A673 (cell line): ENCODE measurements around the gene FSCN2. TPM values are rescaled to one million over a fixed set of nuclear protein-coding genes. Genes with fewer than 3 reads are reported as not detected.

Experiments used
- BruUV-seq: library from RNA; stranded (reverse); fragments of 400-500 nt; replicated peaks from 2 replicates; lab custom pipeline; 2021; lab: Mats Ljungman, UMichigan
- CTCF ChIA-PET: fragments of 300-600 bp; sonication (Branson Sonifier 250); formaldehyde crosslinking; loops from one replicate; lab custom pipeline; 2022; ENCODE audit warnings: antibody characterized with exemption; lab: Charles Lee
- POLR2A ChIA-PET: fragments of 300-600 bp; sonication (Branson Sonifier 250); formaldehyde crosslinking; loops from one replicate; lab custom pipeline; 2022; ENCODE audit warnings: antibody characterized with exemption; ENCODE audit not compliant: low non-redundant PET; lab: Charles Lee
- DNase-seq: peaks from one replicate; pipeline ENCODE4 v3.0.0-alpha.2; 2015; ENCODE audit warnings: low spot score
- H3K27ac ChIP-seq: fragments of 200-600 bp; sonication (generic); 2 replicates; pipeline ENCODE4 v1.5.1; 2016; ENCODE audit warnings: mixed run types, low read depth, mild to moderate bottlenecking, mixed read lengths, antibody characterized with exemption, low read length; ENCODE audit not compliant: poor library complexity, severe bottlenecking
- H3K27me3 ChIP-seq: fragments of 200-600 bp; sonication (generic); replicated peaks from 2 replicates; pipeline ENCODE4 v1.6.1; 2017; ENCODE audit warnings: mixed run types, low read depth, mild to moderate bottlenecking, mixed read lengths, antibody characterized with exemption, low read length; ENCODE audit not compliant: insufficient read depth, poor library complexity
- H3K36me3 ChIP-seq: fragments of 200-600 bp; sonication (generic); 2 replicates; pipeline ENCODE4 v1.6.1; 2016; ENCODE audit warnings: mixed run types, mild to moderate bottlenecking, mixed read lengths, antibody characterized with exemption, low read length; ENCODE audit not compliant: insufficient read depth, poor library complexity, severe bottlenecking
- H3K4me1 ChIP-seq: fragments of 200-600 bp; sonication (generic); 2 replicates; pipeline ENCODE4 v1.6.1; 2017; ENCODE audit warnings: mixed run types, mild to moderate bottlenecking, mixed read lengths, antibody characterized with exemption, low read length; ENCODE audit not compliant: insufficient read depth, poor library complexity, severe bottlenecking
- H3K4me3 ChIP-seq: fragments of 200-600 bp; sonication (generic); 2 replicates; pipeline ENCODE4 v1.5.1; 2016; ENCODE audit warnings: low read depth, mixed run types, mild to moderate bottlenecking, mixed read lengths, low read length; ENCODE audit not compliant: poor library complexity, severe bottlenecking
- H3K9me3 ChIP-seq: fragments of 200-600 bp; sonication (generic); 2 replicates; pipeline ENCODE4 v1.6.1; 2016; ENCODE audit warnings: mixed run types, low read depth, mild to moderate bottlenecking, mixed read lengths, antibody characterized with exemption, low read length; ENCODE audit not compliant: poor library complexity, severe bottlenecking
- EZH2 ChIP-seq: fragments of 200-600 bp; sonication (generic); IDR thresholded peaks from 2 replicates; pipeline ENCODE4 v1.6.1; 2017; ENCODE audit warnings: borderline replicate concordance, low read depth, mild to moderate bottlenecking, mixed read lengths, antibody characterized with exemption, low read length; ENCODE audit not compliant: poor library complexity, severe bottlenecking
- intact Hi-C: fragments of 100-400 bp; cut with micrococcal nuclease; formaldehyde crosslinking; loops from one replicate; pipeline ENCODE4 v1.10.0; 2022; ENCODE audit not compliant: unreplicated experiment
- total RNA-seq: library from RNA; stranded (reverse); gene quantifications from 2 replicates; pipeline ENCODE4 v1.2.3, GENCODE V29; 2021
- TF ChIP-seq, protein P1 (sequence below): fragments of 300-800, 200-600 bp; sonication (generic); conservative IDR thresholded peaks from 2 replicates; pipeline ENCODE4 v1.5.1; 2017; ENCODE audit warnings: low read depth, mild to moderate bottlenecking, antibody characterized with exemption, low read length, moderate library complexity, mixed read lengths

FSCN2 gene
- total RNA-seq, 1 experiment from 2014 or later = 0.26 TPM

DNA sequence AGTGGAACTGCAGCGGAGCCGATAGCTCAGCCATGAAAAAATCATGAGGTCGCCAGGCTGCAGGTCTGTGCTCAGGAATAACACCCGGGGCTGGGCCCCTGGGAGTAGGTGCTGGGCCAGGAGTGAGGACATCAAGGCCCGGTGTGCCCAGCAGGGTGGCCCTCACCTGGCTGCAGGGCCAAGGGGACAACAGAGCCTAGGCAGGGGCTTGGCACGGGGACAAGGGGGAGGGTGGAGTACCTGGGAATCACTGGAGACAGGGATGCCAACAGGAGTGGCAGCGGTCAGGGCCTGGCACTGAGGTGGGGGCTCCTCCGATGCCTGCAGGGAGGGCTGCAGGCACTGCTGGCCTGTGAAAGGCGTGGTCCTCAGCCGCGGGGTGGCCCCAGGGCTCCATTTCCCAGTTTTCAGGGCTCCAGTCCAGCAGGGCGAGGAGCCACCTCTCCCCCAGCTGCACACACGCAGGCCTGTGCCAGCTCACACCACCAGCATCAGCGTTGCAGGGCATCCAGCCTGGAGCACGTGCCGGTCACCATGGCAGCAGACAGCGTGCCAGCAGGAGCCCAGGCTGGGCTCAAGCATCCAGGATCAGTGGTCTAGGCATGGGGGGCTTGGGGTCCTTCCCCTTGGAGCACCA is 4.7 kb upstream of the FSCN2 start:
- intact Hi-C loops = no loop called here
- CTCF ChIA-PET = interaction anchor here (0.5 kb wide), 1 partner anchor 271 kb away, joined by 3 read pairs; no protein-coding TSS in a partner anchor
- TF ChIP-seq EZH2 = no peak
- TF ChIP-seq, protein P1, sequence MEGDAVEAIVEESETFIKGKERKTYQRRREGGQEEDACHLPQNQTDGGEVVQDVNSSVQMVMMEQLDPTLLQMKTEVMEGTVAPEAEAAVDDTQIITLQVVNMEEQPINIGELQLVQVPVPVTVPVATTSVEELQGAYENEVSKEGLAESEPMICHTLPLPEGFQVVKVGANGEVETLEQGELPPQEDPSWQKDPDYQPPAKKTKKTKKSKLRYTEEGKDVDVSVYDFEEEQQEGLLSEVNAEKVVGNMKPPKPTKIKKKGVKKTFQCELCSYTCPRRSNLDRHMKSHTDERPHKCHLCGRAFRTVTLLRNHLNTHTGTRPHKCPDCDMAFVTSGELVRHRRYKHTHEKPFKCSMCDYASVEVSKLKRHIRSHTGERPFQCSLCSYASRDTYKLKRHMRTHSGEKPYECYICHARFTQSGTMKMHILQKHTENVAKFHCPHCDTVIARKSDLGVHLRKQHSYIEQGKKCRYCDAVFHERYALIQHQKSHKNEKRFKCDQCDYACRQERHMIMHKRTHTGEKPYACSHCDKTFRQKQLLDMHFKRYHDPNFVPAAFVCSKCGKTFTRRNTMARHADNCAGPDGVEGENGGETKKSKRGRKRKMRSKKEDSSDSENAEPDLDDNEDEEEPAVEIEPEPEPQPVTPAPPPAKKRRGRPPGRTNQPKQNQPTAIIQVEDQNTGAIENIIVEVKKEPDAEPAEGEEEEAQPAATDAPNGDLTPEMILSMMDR = no peak
- no peak overlapping the region for H3K27ac ChIP-seq
- DNase-seq = no peak
- no peaks in the 10 kb centered on the region for H3K4me1 ChIP-seq
- no peaks in the 10 kb centered on the region for H3K9me3 ChIP-seq
- H3K36me3 ChIP-seq = no peaks in the 10 kb centered on the region
- peaks cover 10% of the 10 kb centered on the region for H3K27me3 ChIP-seq
- no TSS peak for BruUV-seq
- no peak overlapping the region for H3K4me3 ChIP-seq
- POLR2A ChIA-PET = no interaction called here

DNA sequence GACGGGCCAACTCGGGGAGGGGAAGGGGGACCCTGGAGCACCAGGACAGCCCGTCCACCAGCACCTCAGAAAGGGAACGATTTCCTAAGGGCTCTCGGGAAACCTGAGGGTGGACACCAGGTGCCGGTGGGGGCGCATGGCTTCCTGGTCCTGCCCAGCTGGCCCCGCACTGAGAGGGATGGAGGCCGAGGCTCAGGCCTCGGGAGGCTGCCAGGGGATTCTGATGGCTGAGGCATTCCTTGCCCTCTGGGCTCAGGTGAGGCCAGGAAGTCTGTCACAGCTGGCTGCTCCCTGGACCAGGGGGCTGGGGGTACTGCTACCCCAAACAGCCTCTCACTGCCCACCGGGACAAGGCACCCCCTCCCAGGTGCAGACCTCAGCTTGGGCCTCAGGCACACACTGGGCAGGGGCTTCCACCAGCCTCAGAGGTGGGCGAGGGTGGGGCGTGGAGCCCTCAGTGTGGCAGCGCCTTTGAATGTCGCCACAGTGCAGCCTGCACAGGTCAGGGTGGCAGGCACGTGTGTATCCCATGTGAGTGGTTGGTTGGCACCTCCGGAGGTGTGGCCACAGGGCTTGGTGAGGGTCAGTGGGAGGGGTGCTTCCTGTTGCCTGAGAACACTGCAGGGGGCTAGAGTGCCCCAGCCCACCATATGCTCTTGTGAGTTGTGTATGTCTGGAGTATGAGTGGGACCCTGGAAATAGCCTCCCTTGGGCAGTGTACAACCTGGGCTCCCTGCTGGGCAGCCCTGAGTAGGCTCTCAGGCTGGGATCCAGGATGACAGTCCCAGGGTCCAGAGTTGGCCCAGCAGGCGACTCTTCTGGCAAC is 3.9 kb upstream of the FSCN2 start:
- CTCF ChIA-PET = no interaction called here
- BruUV-seq = no TSS peak

DNA sequence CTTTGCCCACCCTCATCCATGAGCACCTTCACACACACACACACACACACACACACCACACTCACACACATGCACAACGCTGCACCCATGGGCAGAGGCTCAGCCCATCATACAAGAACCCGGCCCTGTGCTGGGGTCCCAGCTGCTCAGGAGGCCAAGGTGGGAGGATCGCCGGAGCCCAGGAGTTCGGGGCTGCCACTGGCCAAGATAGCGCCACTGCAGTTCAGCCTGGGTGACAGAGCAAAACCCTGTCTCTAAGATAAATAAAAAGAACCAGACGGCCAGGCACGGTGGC is 3.4 kb upstream of the FSCN2 start:
- BruUV-seq = no TSS peak
- TF ChIP-seq EZH2 = no peak
- TF ChIP-seq, protein P1 = no peak
- Histone ChIP-seq H3K36me3 (no peaks in the 10 kb centered on the region), H3K4me1 (no peaks in the 10 kb centered on the region), H3K27ac (no peak overlapping the region), H3K9me3 (no peaks in the 10 kb centered on the region), H3K4me3 (no peak overlapping the region), H3K27me3 (peaks cover 12% of the 10 kb centered on the region)
- CTCF ChIA-PET = no interaction called here
- DNase-seq = no peak
- intact Hi-C loops = no loop called here
- POLR2A ChIA-PET = no interaction called here

More for the DNA sequence above, 3.9 kb upstream of the FSCN2 start:
- H3K4me1 ChIP-seq = no peaks in the 10 kb centered on the region
- no peaks in the 10 kb centered on the region for H3K9me3 ChIP-seq
- DNase-seq = no peak
- no peaks in the 10 kb centered on the region for H3K36me3 ChIP-seq
- H3K27me3 ChIP-seq = peaks cover 12% of the 10 kb centered on the region
- TF ChIP-seq, protein P1 = no peak
- TF ChIP-seq EZH2 = no peak
- intact Hi-C loops = no loop called here
- H3K4me3 ChIP-seq = no peak overlapping the region
- no peak overlapping the region for H3K27ac ChIP-seq
- POLR2A ChIA-PET = no interaction called here
